Right lobe of liver (tissue), 4 donors: ENCODE data around the gene PTPRD.

ENCODE experiments used
- CTCF ChIP-seq, 4 donors: fragments of 200-600 bp in 3 of 4; fragments of 450-650 bp in 1 of 4; IDR thresholded peaks; one replicate each; pipeline versions ENCODE4 v1.5.1 to v1.8.0; 2016 to 2022; ENCODE audit warnings: antibody characterized with exemption in 4 of 4, mild to moderate bottlenecking in 2 of 4
- POLR2A ChIP-seq: fragments of 450-650 bp; IDR thresholded peaks from one replicate; pipeline ENCODE4 v1.6.1; 2017; ENCODE audit warnings: antibody characterized with exemption, mild to moderate bottlenecking
- donor health status: DM: no; HTN: no; CAD: no.
- donor health status: DM: no; HTN: no; CAD: no.
- donor health status: DM: no; HTN: yes; CAD: no.

- TF ChIP-seq CTCF (IDR thresholded peaks at IDR 0.05) = no peak
- no peak for TF ChIP-seq POLR2A
These were observed 662.8 kb downstream of the PTPRD start for GRCh38 chr9:9949978-9950377.
